PC-3 (cell line): ENCODE data around the gene SLC8A1.

Source experiments
- EZH2phosphoT487 ChIP-seq: fragments of 300-600 bp; sonication (generic); IDR thresholded peaks from 2 replicates; pipeline ENCODE4 v1.6.1; 2018; ENCODE audit warnings: mild to moderate bottlenecking, antibody characterized with exemption, low read length, borderline replicate concordance
- TF ChIP-seq, protein P1 (sequence below): fragments of 300-600 bp; sonication (generic); conservative IDR thresholded peaks from 2 replicates; pipeline ENCODE4 v1.5.1; 2017; ENCODE audit warnings: antibody characterized with exemption, low read depth, mild to moderate bottlenecking, low read length

DNA sequence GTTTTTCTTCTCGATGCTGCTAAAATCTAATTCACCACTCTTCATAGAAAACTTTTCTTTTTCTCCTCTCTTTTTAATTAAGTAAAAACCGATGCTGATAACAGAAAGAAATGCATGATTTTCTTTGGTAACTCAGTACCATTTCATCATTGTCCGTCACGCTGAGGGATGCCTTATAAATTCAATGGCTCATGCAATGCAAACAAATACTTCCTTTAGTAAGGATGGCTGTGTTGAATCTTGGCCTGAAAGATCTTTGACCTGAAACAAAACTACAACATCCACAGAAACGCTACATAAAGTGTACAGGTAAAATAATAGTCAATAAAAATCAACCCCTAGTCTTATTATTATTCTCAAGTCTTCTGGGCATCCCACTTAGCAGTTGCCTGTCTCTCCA, 261.4 kb downstream of the SLC8A1 start:
- TF ChIP-seq EZH2phosphoT487: no peak
- TF ChIP-seq, protein P1, sequence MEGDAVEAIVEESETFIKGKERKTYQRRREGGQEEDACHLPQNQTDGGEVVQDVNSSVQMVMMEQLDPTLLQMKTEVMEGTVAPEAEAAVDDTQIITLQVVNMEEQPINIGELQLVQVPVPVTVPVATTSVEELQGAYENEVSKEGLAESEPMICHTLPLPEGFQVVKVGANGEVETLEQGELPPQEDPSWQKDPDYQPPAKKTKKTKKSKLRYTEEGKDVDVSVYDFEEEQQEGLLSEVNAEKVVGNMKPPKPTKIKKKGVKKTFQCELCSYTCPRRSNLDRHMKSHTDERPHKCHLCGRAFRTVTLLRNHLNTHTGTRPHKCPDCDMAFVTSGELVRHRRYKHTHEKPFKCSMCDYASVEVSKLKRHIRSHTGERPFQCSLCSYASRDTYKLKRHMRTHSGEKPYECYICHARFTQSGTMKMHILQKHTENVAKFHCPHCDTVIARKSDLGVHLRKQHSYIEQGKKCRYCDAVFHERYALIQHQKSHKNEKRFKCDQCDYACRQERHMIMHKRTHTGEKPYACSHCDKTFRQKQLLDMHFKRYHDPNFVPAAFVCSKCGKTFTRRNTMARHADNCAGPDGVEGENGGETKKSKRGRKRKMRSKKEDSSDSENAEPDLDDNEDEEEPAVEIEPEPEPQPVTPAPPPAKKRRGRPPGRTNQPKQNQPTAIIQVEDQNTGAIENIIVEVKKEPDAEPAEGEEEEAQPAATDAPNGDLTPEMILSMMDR: no peak
